GM12878 (cell line): ENCODE data around the gene RP2. TPM values are rescaled to one million over a fixed set of nuclear protein-coding genes. Genes with fewer than 3 reads are reported as not detected.

Experiments used
- ATAC-seq: fragments of 200-7000 bp; cut with Tn5 transposase; 3 replicates; pipeline ENCODE4 v1.9.1; 2020; ENCODE audit warnings: mild to moderate bottlenecking, moderate library complexity
- BruUV-seq: library from RNA; stranded (reverse); fragments of 400-500 nt; replicated peaks from 2 replicates; lab custom pipeline; 2021; lab: Mats Ljungman, UMichigan
- CTCF ChIA-PET: fragments of 300-600 bp; sonication (Branson Sonifier 250); formaldehyde crosslinking; extraction: SDS; loops from one replicate; lab custom pipeline; 2021; ENCODE audit warnings: inconsistent platforms; lab: Yijun Ruan, JAX
- POLR2A ChIA-PET: fragments of 350-600 bp; formaldehyde crosslinking; extraction: SDS; loops from one replicate; lab custom pipeline; 2021; ENCODE audit warnings: inconsistent platforms; lab: Charles Lee
- RAD21 ChIA-PET: fragments of 300-600 bp; sonication (Branson Sonifier 250); formaldehyde crosslinking; loops from one replicate; lab custom pipeline; 2023; ENCODE audit warnings: antibody characterized with exemption; ENCODE audit not compliant: unreplicated experiment; lab: Charles Lee
- SMC1A ChIA-PET: fragments of 300-600 bp; sonication (Branson Sonifier 250); formaldehyde crosslinking; loops from one replicate; lab custom pipeline; 2023; ENCODE audit not compliant: unreplicated experiment, uncharacterized antibody; lab: Charles Lee
- DNase-seq: peaks from one replicate; pipeline ENCODE4 v3.0.0-alpha.2; 2011; ENCODE audit warnings: low read depth, low spot score
- FAIRE-seq: peaks from 3 replicates; lab custom pipeline; 2011; peaks lifted over from hg19 to GRCh38; lab: Jason Lieb, UNC
- H2AFZ ChIP-seq: 2 replicates; pipeline ENCODE4 v1.6.0; 2011; ENCODE audit warnings: low read depth, low read length, control low read depth; ENCODE audit not compliant: control insufficient read depth
- H3K27ac ChIP-seq: 2 replicates; pipeline ENCODE4 v1.5.1; 2011; ENCODE audit warnings: control low read depth; ENCODE audit not compliant: control insufficient read depth, insufficient read depth
- H3K27me3 ChIP-seq, 2 experiments: replicated peaks in 1 of 2; 2 replicates each; pipeline versions ENCODE4 v1.6.0 to v1.6.1; 2011; ENCODE audit warnings: low read length in 1 of 2; ENCODE audit not compliant: control insufficient read depth in 2 of 2, insufficient read depth in 2 of 2
- H3K36me3 ChIP-seq, 2 experiments: 2 replicates each; pipeline ENCODE4 v1.5.1; 2011; ENCODE audit warnings: low read length in 1 of 2; ENCODE audit not compliant: control insufficient read depth in 2 of 2, insufficient read depth in 2 of 2
- H3K4me1 ChIP-seq: 2 replicates; pipeline ENCODE4 v1.6.1; 2011; ENCODE audit warnings: mild to moderate bottlenecking, low read length, moderate library complexity, mixed read lengths; ENCODE audit not compliant: control insufficient read depth, insufficient read depth
- H3K4me2 ChIP-seq: 2 replicates; pipeline ENCODE4 v1.6.0; 2011; ENCODE audit warnings: control low read depth; ENCODE audit not compliant: control insufficient read depth, insufficient read depth
- H3K4me3 ChIP-seq: fragments of 200-600 bp; sonication (generic); 2 replicates; pipeline ENCODE4 v1.5.1; 2016
- H3K79me2 ChIP-seq: 2 replicates; pipeline ENCODE4 v1.6.0; 2011; ENCODE audit warnings: low read length; ENCODE audit not compliant: control insufficient read depth, insufficient read depth
- H3K9ac ChIP-seq: 2 replicates; pipeline ENCODE4 v1.8.0; 2011; ENCODE audit warnings: low read length, control low read depth, mixed read lengths; ENCODE audit not compliant: control insufficient read depth, insufficient read depth
- H3K9me3 ChIP-seq: replicated peaks from 3 replicates; pipeline ENCODE4 v1.5.1; 2011; ENCODE audit warnings: mild to moderate bottlenecking, low read length; ENCODE audit not compliant: control insufficient read depth, insufficient read depth
- H4K20me1 ChIP-seq: 2 replicates; pipeline ENCODE4 v1.6.0; 2011; ENCODE audit not compliant: control insufficient read depth, insufficient read depth
- ASH2L ChIP-seq: fragments of 300-600, 200-600 bp; sonication (generic); IDR thresholded peaks from 2 replicates; pipeline ENCODE4 v1.6.1; 2017; ENCODE audit warnings: low read depth, mild to moderate bottlenecking, borderline replicate concordance
- BMI1 ChIP-seq: fragments of 450-650 bp; IDR thresholded peaks from 2 replicates; pipeline ENCODE4 v1.6.1; 2016; ENCODE audit warnings: mild to moderate bottlenecking, moderate library complexity, borderline replicate concordance
- CHD2 ChIP-seq: IDR thresholded peaks from 2 replicates; pipeline ENCODE4 v1.6.1; 2011; ENCODE audit warnings: low read depth, low read length, improper control_type of control experiment, borderline replicate concordance
- EGR1 ChIP-seq, 2 experiments: IDR thresholded peaks; 1 replicate in 1 of 2; 2 replicates in 1 of 2; pipeline ENCODE4 v1.6.1; 2011 to 2012; ENCODE audit warnings: low read depth in 2 of 2, low read length in 2 of 2, borderline replicate concordance in 1 of 2, mild to moderate bottlenecking in 1 of 2, moderate library complexity in 1 of 2
- FOS ChIP-seq: IDR thresholded peaks from 3 replicates; pipeline ENCODE4 v1.6.1; 2011; ENCODE audit warnings: borderline replicate concordance; ENCODE audit not compliant: insufficient read length; ENCODE audit errors: extremely low read depth
- JUND ChIP-seq: IDR thresholded peaks from 2 replicates; pipeline ENCODE4 v1.6.1; 2012; ENCODE audit warnings: low read depth, mild to moderate bottlenecking, low read length, improper control_type of control experiment, moderate library complexity
- KAT2A ChIP-seq: conservative IDR thresholded peaks from 2 replicates; pipeline ENCODE4 v1.6.1; 2011; ENCODE audit warnings: low read depth, low read length; ENCODE audit not compliant: control insufficient read depth
- KDM1A ChIP-seq: fragments of 200-600 bp; sonication (generic); IDR thresholded peaks from 2 replicates; pipeline ENCODE4 v1.6.1; 2016; ENCODE audit warnings: borderline replicate concordance
- MTA2 ChIP-seq: fragments of 450-650 bp; IDR thresholded peaks from 2 replicates; pipeline ENCODE4 v1.6.1; 2016; ENCODE audit warnings: low read depth, mild to moderate bottlenecking, moderate library complexity
- NFYB ChIP-seq: IDR thresholded peaks from 2 replicates; pipeline ENCODE4 v1.6.1; 2011; ENCODE audit warnings: low read depth, mild to moderate bottlenecking, low read length, improper control_type of control experiment, moderate library complexity; ENCODE audit not compliant: insufficient read depth
- TAF1 ChIP-seq: IDR thresholded peaks from 2 replicates; pipeline ENCODE4 v1.6.1; 2011; ENCODE audit warnings: mild to moderate bottlenecking, low read depth, low read length, borderline replicate concordance
- TCF3 ChIP-seq: IDR thresholded peaks from 2 replicates; pipeline ENCODE4 v1.6.1; 2012; ENCODE audit warnings: low read depth, mild to moderate bottlenecking, low read length, borderline replicate concordance; ENCODE audit not compliant: insufficient read depth
- ZZZ3 ChIP-seq: IDR thresholded peaks from 2 replicates; pipeline ENCODE4 v1.6.1; 2011; ENCODE audit warnings: low read depth; ENCODE audit not compliant: control insufficient read depth, insufficient read length
- in situ Hi-C: fragments of 300-500 bp; cut with MboI; formaldehyde crosslinking; loops from 9 replicates; pipeline ENCODE4 v1.14.3; 2018; ENCODE audit warnings: mixed read lengths
- intact Hi-C: fragments of 100-400 bp; cut with micrococcal nuclease; formaldehyde crosslinking; loops from one replicate; pipeline ENCODE4 v1.14.2; 2022; ENCODE audit not compliant: unreplicated experiment
- polyA plus RNA-seq, 11 experiments: library from polyadenylated mRNA; depleted of rRNA in 4 of 11; unstranded in 6 of 11; stranded (reverse) in 5 of 11; fragments of >200 nt; fragmentation: Nextera tagmentation in 4 of 11; fragmentation: Illumina TruSeq in 1 of 11; extraction: Ambion mirVana in 4 of 11; extraction: Trizol in 1 of 11; gene quantifications; 1 replicate in 1 of 11; 2 replicates in 10 of 11; pipeline versions ENCODE4 v1.2.1 to v1.2.3, GENCODE V29; 2011 to 2016; ENCODE audit warnings: inconsistent platforms in 2 of 11, missing spikeins in 2 of 11, low read depth in 1 of 11
- total RNA-seq, 4 experiments: library from RNA; depleted of rRNA in 3 of 4; stranded (reverse); fragments of >200 nt in 3 of 4; fragmentation: Illumina TruSeq in 1 of 4; extraction: Trizol in 1 of 4; gene quantifications; 2 replicates each; pipeline versions ENCODE4 v1.2.1 to v1.2.3, GENCODE V29; 2013 to 2021
- TF ChIP-seq, protein P1 (sequence below): fragments of 450-650 bp; formaldehyde crosslinking; IDR thresholded peaks from 2 replicates; pipeline ENCODE4 v1.5.0; 2022; ENCODE audit warnings: mild to moderate bottlenecking, missing genetic modification characterization
- TF ChIP-seq, protein P2 (sequence below): fragments of 450-650 bp; IDR thresholded peaks from 2 replicates; pipeline ENCODE4 v1.6.1; 2016; ENCODE audit warnings: mild to moderate bottlenecking

Gene RP2
- total and polyA plus RNA-seq, 10 of the 15 experiments (the other 5 are each of a cell fraction or from before 2014, with no cell fraction given) = 3.5 to 11.0 (median 5.7) TPM

DNA sequence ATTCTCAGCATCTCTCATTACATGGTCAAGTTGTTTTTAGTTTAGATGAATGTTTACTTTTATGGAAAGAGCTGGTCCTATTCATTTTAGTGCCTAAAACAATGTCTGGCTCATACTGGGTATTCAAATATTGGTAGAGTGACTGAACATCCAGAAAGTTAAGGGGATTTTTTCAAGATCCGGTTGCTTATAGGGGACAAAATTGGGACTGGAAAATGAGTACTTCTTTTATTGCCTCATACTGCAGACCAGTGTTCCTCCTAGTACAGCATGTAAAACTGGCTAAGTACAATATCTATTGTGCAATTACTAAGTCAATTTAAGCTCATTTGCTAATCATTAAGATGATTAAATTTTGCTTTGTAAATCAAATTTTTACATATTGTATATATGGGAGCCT lies 13.9 kb downstream of the RP2 start (continued):
- TF ChIP-seq EGR1 (IDR thresholded peaks at IDR 0.05; ENCODE audit: borderline replicate concordance in 1 of 2, low read depth in 2 of 2, low read length in 2 of 2) (no peak), KAT2A (no peak), CHD2 (no peak), FOS (no peak), MTA2 (no peak), JUND (no peak), TCF3 (no peak), ZZZ3 (no peak), KDM1A (no peak)
- TF ChIP-seq, protein P1, sequence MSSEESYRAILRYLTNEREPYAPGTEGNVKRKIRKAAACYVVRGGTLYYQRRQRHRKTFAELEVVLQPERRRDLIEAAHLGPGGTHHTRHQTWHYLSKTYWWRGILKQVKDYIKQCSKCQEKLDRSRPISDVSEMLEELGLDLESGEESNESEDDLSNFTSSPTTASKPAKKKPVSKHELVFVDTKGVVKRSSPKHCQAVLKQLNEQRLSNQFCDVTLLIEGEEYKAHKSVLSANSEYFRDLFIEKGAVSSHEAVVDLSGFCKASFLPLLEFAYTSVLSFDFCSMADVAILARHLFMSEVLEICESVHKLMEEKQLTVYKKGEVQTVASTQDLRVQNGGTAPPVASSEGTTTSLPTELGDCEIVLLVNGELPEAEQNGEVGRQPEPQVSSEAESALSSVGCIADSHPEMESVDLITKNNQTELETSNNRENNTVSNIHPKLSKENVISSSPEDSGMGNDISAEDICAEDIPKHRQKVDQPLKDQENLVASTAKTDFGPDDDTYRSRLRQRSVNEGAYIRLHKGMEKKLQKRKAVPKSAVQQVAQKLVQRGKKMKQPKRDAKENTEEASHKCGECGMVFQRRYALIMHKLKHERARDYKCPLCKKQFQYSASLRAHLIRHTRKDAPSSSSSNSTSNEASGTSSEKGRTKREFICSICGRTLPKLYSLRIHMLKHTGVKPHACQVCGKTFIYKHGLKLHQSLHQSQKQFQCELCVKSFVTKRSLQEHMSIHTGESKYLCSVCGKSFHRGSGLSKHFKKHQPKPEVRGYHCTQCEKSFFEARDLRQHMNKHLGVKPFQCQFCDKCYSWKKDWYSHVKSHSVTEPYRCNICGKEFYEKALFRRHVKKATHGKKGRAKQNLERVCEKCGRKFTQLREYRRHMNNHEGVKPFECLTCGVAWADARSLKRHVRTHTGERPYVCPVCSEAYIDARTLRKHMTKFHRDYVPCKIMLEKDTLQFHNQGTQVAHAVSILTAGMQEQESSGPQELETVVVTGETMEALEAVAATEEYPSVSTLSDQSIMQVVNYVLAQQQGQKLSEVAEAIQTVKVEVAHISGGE (CRISPR knock-in tag) = no peak

DNA sequence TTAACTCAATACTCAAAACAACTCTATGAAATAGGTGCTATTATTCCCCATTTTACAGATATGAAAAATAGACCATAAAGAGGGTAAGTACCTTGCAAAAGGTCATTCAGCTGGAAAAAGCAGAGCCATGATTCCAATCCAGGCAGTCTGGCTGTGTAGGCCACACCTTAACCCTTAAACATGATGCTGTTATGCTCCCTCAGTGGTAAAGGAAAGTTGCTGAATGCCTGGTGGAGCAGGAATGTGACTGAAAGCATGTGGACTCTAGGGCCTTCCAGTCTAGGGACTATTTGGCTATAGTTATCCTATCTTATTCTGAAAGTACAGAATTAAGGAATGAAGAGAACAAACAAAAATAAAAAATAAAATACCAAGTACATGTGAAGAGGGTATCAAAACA lies 19.6 kb downstream of the RP2 start:
- no peaks in the 10 kb centered on the region for H3K27me3 ChIP-seq
- no peak overlapping the region for H3K4me2 ChIP-seq
- BruUV-seq = no TSS peak
- FAIRE-seq = no peak
- no peaks in the 10 kb centered on the region for H3K9me3 ChIP-seq
- H3K4me3 ChIP-seq = no peak overlapping the region
- ATAC-seq = no peak
- SMC1A ChIA-PET = interaction anchor here (0.6 to 0.7 kb wide), 2 partner anchors 22 to 140 kb away, joined by 3 read pairs; no protein-coding TSS in a partner anchor
- POLR2A ChIA-PET = interaction anchor here (0.7 kb wide), 1 partner anchor 701 kb away, joined by 4 read pairs; no protein-coding TSS in a partner anchor
- H3K9ac ChIP-seq = no peak overlapping the region
- no peak overlapping the region for H2AFZ ChIP-seq
- DNase-seq = no peak
- H3K27ac ChIP-seq = no peak overlapping the region
- no peaks in the 10 kb centered on the region for H4K20me1 ChIP-seq
- H3K36me3 ChIP-seq = peaks cover 0 to 2% of the 10 kb centered on the region in 2 experiments; a peak in 1 of 4 replicates
- H3K79me2 ChIP-seq = no peaks in the 10 kb centered on the region
- TF ChIP-seq, protein P2, sequence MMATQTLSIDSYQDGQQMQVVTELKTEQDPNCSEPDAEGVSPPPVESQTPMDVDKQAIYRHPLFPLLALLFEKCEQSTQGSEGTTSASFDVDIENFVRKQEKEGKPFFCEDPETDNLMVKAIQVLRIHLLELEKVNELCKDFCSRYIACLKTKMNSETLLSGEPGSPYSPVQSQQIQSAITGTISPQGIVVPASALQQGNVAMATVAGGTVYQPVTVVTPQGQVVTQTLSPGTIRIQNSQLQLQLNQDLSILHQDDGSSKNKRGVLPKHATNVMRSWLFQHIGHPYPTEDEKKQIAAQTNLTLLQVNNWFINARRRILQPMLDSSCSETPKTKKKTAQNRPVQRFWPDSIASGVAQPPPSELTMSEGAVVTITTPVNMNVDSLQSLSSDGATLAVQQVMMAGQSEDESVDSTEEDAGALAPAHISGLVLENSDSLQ = no peak
- TF ChIP-seq BMI1 = no peak
- TF ChIP-seq NFYB = no peak
- no peak for TF ChIP-seq ASH2L
- TF ChIP-seq TAF1 = no peak
- TF ChIP-seq ZZZ3 = no peak
- CTCF ChIA-PET = interaction anchor here (0.6 kb wide), 1 partner anchor 71 kb away, joined by 3 read pairs; no protein-coding TSS in a partner anchor
- RAD21 ChIA-PET = no interaction called here
- intact Hi-C loops = no loop called here
- H3K4me1 ChIP-seq = no peaks in the 10 kb centered on the region
- in situ Hi-C loops = no loop called here
